Nephron (organoid): ENCODE results near the gene RNF144A.

ENCODE experiments used
- H3K27ac Mint-ChIP-seq, 3 experiments: 2 replicates each; pipeline ENCODE4 v1.8.0; 2020; ENCODE audit warnings: mixed read lengths in 3 of 3, mild to moderate bottlenecking in 2 of 3, moderate library complexity in 1 of 3
- H3K27me3 Mint-ChIP-seq: 2 replicates; pipeline ENCODE4 v1.8.0; 2021; ENCODE audit warnings: low read depth, mild to moderate bottlenecking, moderate library complexity, mixed read lengths
- H3K36me3 Mint-ChIP-seq: 2 replicates; pipeline ENCODE4 v1.8.0; 2020; ENCODE audit warnings: low read depth, mixed read lengths
- H3K4me1 Mint-ChIP-seq: 2 replicates; pipeline ENCODE4 v1.8.0; 2020; ENCODE audit warnings: mixed read lengths
- H3K4me3 Mint-ChIP-seq, 3 experiments: 2 replicates each; pipeline ENCODE4 v1.8.0; 2020; ENCODE audit warnings: mild to moderate bottlenecking in 3 of 3, mixed read lengths in 3 of 3, moderate library complexity in 2 of 3
- H3K9me3 Mint-ChIP-seq: 2 replicates; pipeline ENCODE4 v1.8.0; 2020; ENCODE audit warnings: mixed read lengths
- TF ChIP-seq, protein P1 (sequence below), 3 experiments: fragments of 200-600 bp; sonication (generic); IDR thresholded peaks; one replicate each; pipeline ENCODE4 v1.5.0; 2021; ENCODE audit warnings: antibody characterized with exemption in 3 of 3; ENCODE audit not compliant: unreplicated experiment in 3 of 3

The RNF144A gene

DNA sequence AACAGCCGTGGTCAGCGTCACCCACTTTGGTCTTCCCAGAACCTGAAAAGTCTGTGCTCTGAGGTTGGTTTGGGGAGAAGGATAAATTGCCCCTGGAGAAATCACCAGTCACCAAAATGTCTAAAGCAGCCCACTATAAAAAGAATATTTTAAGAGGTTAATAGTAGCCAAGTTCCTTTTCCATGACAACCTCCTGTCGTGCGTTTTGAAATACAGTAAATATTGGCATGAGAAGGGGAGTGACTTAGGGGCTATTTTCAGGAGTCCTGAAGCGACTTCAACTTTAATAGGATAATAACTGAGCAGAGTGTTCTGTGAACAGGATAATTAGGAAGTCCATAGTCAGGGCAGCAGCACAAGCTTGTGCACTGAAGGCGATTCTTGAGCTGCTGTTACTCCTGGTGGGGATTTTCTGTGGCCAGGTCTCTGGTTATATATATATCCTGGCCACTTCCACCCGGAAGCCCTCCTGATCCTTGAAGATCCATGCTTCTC lies 49.3 kb downstream of the RNF144A start:
- Mint-ChIP-seq H3K27me3 (no peaks in the 10 kb centered on the region), H3K9me3 (peaks cover 4% of the 10 kb centered on the region), H3K4me3 (no peak overlapping the region), H3K4me1 (peaks cover 9% of the 10 kb centered on the region), H3K27ac (no peak overlapping the region), H3K36me3 (peaks cover 66% of the 10 kb centered on the region)
- TF ChIP-seq, protein P1, sequence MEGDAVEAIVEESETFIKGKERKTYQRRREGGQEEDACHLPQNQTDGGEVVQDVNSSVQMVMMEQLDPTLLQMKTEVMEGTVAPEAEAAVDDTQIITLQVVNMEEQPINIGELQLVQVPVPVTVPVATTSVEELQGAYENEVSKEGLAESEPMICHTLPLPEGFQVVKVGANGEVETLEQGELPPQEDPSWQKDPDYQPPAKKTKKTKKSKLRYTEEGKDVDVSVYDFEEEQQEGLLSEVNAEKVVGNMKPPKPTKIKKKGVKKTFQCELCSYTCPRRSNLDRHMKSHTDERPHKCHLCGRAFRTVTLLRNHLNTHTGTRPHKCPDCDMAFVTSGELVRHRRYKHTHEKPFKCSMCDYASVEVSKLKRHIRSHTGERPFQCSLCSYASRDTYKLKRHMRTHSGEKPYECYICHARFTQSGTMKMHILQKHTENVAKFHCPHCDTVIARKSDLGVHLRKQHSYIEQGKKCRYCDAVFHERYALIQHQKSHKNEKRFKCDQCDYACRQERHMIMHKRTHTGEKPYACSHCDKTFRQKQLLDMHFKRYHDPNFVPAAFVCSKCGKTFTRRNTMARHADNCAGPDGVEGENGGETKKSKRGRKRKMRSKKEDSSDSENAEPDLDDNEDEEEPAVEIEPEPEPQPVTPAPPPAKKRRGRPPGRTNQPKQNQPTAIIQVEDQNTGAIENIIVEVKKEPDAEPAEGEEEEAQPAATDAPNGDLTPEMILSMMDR (IDR thresholded peaks at IDR 0.05; ENCODE audit: unreplicated experiment in 3 of 3): no peak

DNA sequence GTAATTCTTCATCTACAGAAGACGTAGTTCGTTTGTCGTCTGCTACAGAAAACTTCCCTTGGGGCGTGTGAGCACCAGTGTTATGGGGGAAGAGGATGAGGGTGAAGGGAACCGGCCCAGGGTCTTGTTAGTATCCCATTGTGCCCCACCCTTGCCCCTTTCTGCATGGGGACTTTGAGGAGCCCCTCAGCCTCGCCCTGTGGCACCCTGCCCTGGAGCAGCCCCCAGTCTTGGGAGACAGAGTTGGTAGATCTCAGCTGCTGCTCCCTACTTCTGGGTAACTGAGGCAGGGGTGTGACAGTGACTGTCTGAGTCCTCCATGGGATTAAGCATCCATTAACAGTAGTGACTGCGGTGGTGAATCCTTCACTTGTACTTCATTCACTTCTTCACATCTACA lies 50.1 kb downstream of the RNF144A start:
- no peaks in the 10 kb centered on the region for H3K27me3 Mint-ChIP-seq
- H3K36me3 Mint-ChIP-seq: peaks cover 69% of the 10 kb centered on the region
- H3K4me1 Mint-ChIP-seq: peaks cover 15% of the 10 kb centered on the region
- TF ChIP-seq, protein P1 (IDR thresholded peaks at IDR 0.05; ENCODE audit: unreplicated experiment in 3 of 3): no peak
- H3K4me3 Mint-ChIP-seq: no peak overlapping the region
- peaks cover 4% of the 10 kb centered on the region for H3K9me3 Mint-ChIP-seq
- no peak overlapping the region for H3K27ac Mint-ChIP-seq

DNA sequence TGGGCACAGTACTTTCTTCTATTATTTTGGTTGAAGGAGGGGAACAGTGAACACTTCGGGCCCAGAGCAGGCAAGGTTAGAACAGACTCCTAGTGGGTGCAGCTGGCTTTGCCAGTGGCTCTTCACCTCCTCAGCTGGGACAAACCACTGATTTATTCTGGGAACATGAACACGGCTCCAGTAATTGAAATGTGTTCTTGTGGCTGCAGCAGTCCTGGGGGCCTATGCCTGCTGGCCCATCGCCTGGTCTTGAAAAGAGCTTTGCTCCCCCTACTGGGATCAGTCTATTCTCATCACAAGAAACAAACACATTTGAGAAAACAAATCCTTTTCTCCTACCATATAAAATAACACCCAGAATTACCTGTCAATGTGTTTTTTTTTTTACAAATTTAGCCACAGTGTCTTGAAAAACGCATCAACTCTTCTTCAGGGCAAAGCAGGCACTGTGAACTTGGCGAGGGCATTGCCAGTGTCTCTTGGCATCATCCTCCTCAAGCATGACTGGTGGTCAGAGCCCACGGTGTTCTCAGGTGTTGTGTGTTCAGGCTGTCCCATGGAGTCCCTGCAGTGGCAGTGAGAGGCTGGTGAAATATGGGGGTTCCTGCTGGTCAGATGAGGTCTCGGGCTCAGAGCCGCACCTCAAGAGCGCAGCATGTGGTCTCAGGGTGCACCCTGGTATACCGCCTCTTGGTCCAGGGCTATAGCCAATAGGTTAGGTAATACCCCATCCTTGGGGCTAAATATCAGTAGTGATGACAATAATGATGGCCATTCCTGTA lies 51.3 kb downstream of the RNF144A start:
- H3K4me3 Mint-ChIP-seq: no peak overlapping the region
- TF ChIP-seq, protein P1 (IDR thresholded peaks at IDR 0.05; ENCODE audit: unreplicated experiment in 3 of 3): peak in 2 of 3 experiments; percentile 9 to 18
- peak overlapping the region in 1 of 3 experiments; percentile 30 for H3K27ac Mint-ChIP-seq
- H3K27me3 Mint-ChIP-seq: no peaks in the 10 kb centered on the region
- peaks cover 15% of the 10 kb centered on the region for H3K4me1 Mint-ChIP-seq
- H3K9me3 Mint-ChIP-seq: peaks cover 4% of the 10 kb centered on the region
- H3K36me3 Mint-ChIP-seq: peaks cover 66% of the 10 kb centered on the region

DNA sequence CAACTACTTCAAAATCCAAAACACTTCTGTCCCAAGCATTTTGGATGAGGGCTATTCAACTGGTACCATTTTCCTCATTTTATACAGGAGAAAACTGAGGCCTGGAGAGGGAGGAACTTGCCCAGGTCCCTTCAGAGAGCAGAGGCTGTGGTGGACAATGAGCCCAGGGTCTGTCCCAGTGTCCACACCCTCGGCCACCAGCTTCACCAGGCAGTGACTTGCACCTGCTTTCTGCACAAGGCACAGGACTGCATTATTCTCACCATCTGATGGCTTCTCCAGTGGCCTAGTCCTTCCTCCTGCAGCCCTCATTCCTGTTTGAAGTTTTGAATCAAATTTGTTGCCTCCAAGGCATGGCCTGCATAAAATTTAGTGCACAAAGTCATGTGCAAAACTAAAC lies 53.3 kb downstream of the RNF144A start:
- TF ChIP-seq, protein P1 (IDR thresholded peaks at IDR 0.05; ENCODE audit: unreplicated experiment in 3 of 3): no peak
- Mint-ChIP-seq H3K4me3 (no peak overlapping the region), H3K36me3 (peaks cover 62% of the 10 kb centered on the region), H3K9me3 (no peaks in the 10 kb centered on the region), H3K27me3 (no peaks in the 10 kb centered on the region), H3K27ac (no peak overlapping the region), H3K4me1 (peaks cover 15% of the 10 kb centered on the region)

DNA sequence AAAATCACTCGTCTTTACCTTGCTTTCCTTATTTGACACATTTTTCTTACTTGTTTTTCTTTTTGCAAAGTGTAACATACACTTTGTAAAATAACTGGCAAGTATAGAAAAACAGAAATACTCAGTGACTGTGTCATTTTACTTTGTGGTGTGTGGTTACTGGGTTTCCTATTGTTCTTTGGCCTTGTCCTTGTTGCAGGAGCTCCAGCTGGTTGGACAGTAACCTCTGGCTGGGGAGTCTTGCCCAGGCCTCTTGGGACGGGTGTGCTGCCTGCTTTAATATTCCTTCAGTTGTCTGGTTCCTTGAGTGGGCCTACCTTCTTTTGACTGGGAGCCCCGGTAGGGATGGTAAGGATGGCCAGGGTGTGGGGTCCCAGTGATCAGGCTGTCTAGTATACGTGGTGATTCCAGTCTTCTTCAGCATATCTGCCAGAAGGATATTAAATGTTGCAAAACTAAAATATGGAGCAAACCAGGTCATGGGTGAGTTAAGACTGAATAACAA lies 53.8 kb downstream of the RNF144A start:
- Mint-ChIP-seq H3K27me3 (no peaks in the 10 kb centered on the region), H3K4me3 (no peak overlapping the region), H3K27ac (no peak overlapping the region), H3K36me3 (peaks cover 62% of the 10 kb centered on the region), H3K4me1 (peaks cover 15% of the 10 kb centered on the region), H3K9me3 (no peaks in the 10 kb centered on the region)
- TF ChIP-seq, protein P1 (IDR thresholded peaks at IDR 0.05; ENCODE audit: unreplicated experiment in 3 of 3): no peak
